HG03280 (cell line): ENCODE measurements around the gene PLPP6.
A peak's percentile ranks its signal among the peaks of the same experiment; 100 is the strongest.

Experiments used
- ATAC-seq: cut with Tn5 transposase; IDR thresholded peaks from one replicate; pipeline ENCODE4 v1.9.1; 2021; ENCODE audit warnings: mild to moderate bottlenecking, moderate library complexity; ENCODE audit not compliant: unreplicated experiment

Gene PLPP6

GRCh38 chr9:4661611-4662010 is 483 bp upstream of the PLPP6 start:
- ATAC-seq, result no peak

- ATAC-seq, result peak; percentile 8
Measured at GRCh38 chr9:4662989-4663792, 1.1 kb downstream of the PLPP6 start.

- ATAC-seq, result no peak
Measured at GRCh38 chr9:4663956-4664355, 1.9 kb downstream of the PLPP6 start.

GRCh38 chr9:4665357-4665756 is 3.3 kb downstream of the PLPP6 start:
- no peak for ATAC-seq

- no peak for ATAC-seq
Measured at GRCh38 chr9:4666042-4666699, 4.1 kb downstream of the PLPP6 start, which contains the start of gene SPATA6L. Gene SPATA6L (minus strand): TSS chr9:4666480. CDS start chr9:4666250, 230 bp downstream.

- ATAC-seq, result no peak
Measured at GRCh38 chr9:4667681-4668080, 5.6 kb downstream of the PLPP6 start.

GRCh38 chr9:4668604-4669003 is 6.5 kb downstream of the PLPP6 start:
- ATAC-seq, result no peak

GRCh38 chr9:4669890-4670289 is 7.8 kb downstream of the PLPP6 start:
- no peak for ATAC-seq

- ATAC-seq, result no peak
Measured at GRCh38 chr9:4670591-4670990, 8.5 kb downstream of the PLPP6 start.

- no peak for ATAC-seq
Measured at GRCh38 chr9:4671737-4672136, 9.6 kb downstream of the PLPP6 start.

- no peak for ATAC-seq
Measured at GRCh38 chr9:4674783-4675182, 12.7 kb downstream of the PLPP6 start.

GRCh38 chr9:4677392-4677791 is 15.3 kb downstream of the PLPP6 start:
- no peak for ATAC-seq

- ATAC-seq, result peak; percentile 14
Measured at GRCh38 chr9:4678679-4679267, 16.7 kb downstream of the PLPP6 start.

- ATAC-seq, result peak; percentile 96
Measured at GRCh38 chr9:4679268-4680172, 17.4 kb downstream of the PLPP6 start, which contains the start of gene CDC37L1. Gene CDC37L1 (plus strand): TSS chr9:4679569. CDS start chr9:4679768, 199 bp downstream.

- no peak for ATAC-seq
Measured at GRCh38 chr9:4680173-4680525, 18.1 kb downstream of the PLPP6 start.

- ATAC-seq, result no peak
Measured at GRCh38 chr9:4680750-4681149, 18.7 kb downstream of the PLPP6 start.

GRCh38 chr9:4684820-4685219 is 22.7 kb downstream of the PLPP6 start:
- no peak for ATAC-seq

- ATAC-seq, result no peak
Measured at GRCh38 chr9:4686112-4686511, 24.0 kb downstream of the PLPP6 start.

- ATAC-seq, result no peak
Measured at GRCh38 chr9:4686584-4686983, 24.5 kb downstream of the PLPP6 start.

- ATAC-seq, result no peak
Measured at GRCh38 chr9:4689021-4689420, 26.9 kb downstream of the PLPP6 start.

GRCh38 chr9:4689687-4690104 is 27.6 kb downstream of the PLPP6 start:
- ATAC-seq, result peak; percentile 61
